ENCODE data around the gene TRPV6.

The TRPV6 gene

GRCh38 chr7:142857625-142858024 lies 27.9 kb downstream of the TRPV6 start:
- no peaks in the 10 kb centered on the region for H3K36me3 Mint-ChIP-seq
- H3K9me3 Mint-ChIP-seq = no peaks in the 10 kb centered on the region
- no peak overlapping the region for H3K27ac Mint-ChIP-seq
- no peaks in the 10 kb centered on the region for H3K27me3 Mint-ChIP-seq
- peaks cover 41% of the 10 kb centered on the region for H3K4me1 Mint-ChIP-seq
- H3K4me3 Mint-ChIP-seq = no peak overlapping the region

DNA sequence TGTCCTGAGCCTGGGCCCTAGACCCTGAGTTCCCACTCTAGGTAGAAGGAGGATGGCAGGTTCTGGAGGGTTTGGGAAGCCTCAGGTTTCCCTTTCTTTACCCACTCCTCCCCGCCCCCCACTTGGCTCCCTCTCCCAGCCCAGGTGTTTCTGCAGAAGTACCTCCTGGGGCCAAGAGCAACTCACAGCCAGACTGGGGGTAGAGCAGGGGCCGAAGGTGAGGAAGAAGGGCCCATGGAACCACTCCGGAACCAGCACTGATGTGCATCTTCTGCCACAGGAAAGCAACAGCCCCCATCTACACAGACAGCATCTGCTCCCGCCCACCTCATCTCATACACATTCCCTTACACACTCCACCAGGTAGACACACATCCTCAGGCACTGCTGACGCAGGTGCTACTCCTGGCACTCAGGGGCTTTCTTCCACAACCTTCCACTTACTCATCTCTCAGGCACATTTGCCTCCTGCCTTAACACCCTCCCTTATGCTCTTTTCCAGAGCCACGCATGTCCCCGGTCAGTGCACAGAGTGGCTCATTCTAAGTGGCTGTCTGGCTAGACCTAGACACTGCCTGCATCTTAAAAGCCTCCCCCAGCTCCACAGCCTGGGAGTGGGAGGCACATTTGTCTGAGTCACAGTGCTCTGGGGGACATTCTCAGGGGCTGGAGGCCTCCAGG lies 28.8 kb downstream of the TRPV6 start:
- Mint-ChIP-seq H3K4me1 (peaks cover 41% of the 10 kb centered on the region), H3K4me3 (peak overlapping the region; percentile 70), H3K9me3 (no peaks in the 10 kb centered on the region), H3K27me3 (no peaks in the 10 kb centered on the region), H3K36me3 (no peaks in the 10 kb centered on the region), H3K27ac (peak overlapping the region; percentile 73)

DNA sequence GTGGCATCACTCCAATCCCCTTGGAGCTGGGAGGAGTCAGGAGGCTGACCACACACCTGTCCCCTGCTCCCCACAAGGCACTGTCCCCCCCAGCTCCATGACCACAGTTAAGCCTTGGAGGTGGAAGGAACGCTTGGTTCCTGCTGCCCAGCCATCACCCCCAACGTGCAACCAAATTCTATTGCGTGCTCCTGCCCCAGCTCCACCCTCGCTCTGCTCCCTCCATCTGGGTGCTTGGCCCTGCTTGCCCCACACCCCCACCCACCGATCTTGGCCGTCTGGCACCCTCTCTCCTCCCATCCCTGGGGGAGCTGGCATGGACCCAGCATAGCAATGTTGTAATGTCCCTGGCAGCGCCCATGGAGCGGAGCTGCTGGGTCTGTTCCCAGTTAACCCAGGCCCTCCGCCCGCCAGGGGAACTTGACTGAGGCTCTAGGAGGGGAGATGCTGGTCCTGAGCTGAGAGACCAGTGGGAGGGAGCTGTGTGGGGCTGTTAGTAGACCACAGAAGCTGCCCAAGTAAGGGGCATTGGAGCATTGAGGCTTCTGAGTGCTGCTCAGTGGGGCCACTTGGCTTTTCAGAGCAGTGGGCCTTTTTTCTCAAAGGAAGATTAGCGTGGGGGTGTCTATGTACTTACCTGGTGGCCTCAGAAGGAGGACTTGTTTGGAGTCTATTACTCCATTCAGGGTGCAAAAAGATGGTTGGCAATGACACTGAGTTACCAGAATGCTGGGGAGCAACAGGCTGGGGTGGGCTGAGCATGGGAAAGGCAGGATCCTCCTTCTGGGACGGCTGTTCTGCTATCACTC lies 29.6 kb downstream of the TRPV6 start:
- no peaks in the 10 kb centered on the region for H3K36me3 Mint-ChIP-seq
- no peak overlapping the region for H3K27ac Mint-ChIP-seq
- H3K9me3 Mint-ChIP-seq = no peaks in the 10 kb centered on the region
- H3K4me1 Mint-ChIP-seq = peaks cover 46% of the 10 kb centered on the region
- peak overlapping the region; percentile 70 for H3K4me3 Mint-ChIP-seq
- H3K27me3 Mint-ChIP-seq = no peaks in the 10 kb centered on the region

GRCh38 chr7:142855114-142855743 lies 30.3 kb downstream of the TRPV6 start:
- H3K9me3 Mint-ChIP-seq = no peaks in the 10 kb centered on the region
- H3K27me3 Mint-ChIP-seq = no peaks in the 10 kb centered on the region
- peak overlapping the region; percentile 70 for H3K4me3 Mint-ChIP-seq
- peaks cover 47% of the 10 kb centered on the region for H3K4me1 Mint-ChIP-seq
- H3K36me3 Mint-ChIP-seq = no peaks in the 10 kb centered on the region
- no peak overlapping the region for H3K27ac Mint-ChIP-seq

- H3K4me1 Mint-ChIP-seq = peaks cover 43% of the 10 kb centered on the region
- H3K9me3 Mint-ChIP-seq = no peaks in the 10 kb centered on the region
- no peaks in the 10 kb centered on the region for H3K36me3 Mint-ChIP-seq
- H3K27ac Mint-ChIP-seq = peak within 1 kb of the TSS; percentile 79
- no peaks in the 10 kb centered on the region for H3K27me3 Mint-ChIP-seq
- peak within 1 kb of the TSS; percentile 98 for H3K4me3 Mint-ChIP-seq
Observed at GRCh38 chr7:142854372-142855113, 31.0 kb downstream of the TRPV6 start, which contains the start of gene EPHB6. TSS of gene EPHB6 (plus strand) at chr7:142855076. CDS start at chr7:142863228, 8,152 bp downstream.

DNA sequence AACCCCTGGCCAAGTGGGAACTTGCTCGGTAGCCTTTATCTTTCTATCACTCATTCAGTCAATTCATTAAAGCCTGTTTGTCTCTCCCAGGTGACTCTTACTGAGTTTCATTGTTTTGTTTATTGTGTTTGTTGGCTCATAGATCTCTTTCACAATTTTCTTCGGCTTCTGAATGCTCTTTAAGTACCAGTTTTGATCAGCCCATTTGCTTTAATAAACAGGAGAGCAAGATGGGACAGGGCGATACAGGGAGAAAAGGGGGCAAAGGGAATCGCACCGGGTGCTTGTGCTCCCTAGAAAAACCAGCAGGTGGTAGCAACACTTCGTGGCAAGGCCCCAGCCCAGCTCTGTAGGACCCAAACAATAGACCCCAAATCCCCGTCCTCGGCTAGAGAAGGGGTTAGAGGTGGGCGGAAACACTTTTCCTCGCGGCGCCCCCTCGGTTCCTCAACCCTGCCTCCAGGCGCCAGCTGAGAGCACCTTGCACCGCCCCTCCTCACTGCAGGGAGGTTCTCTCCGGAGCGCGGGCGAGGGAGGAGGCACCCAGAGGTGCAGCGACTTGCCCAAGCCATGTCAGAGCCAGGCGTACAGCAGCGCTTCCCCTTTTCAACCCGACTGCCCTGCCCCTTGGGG lies 31.7 kb downstream of the TRPV6 start:
- no peaks in the 10 kb centered on the region for H3K9me3 Mint-ChIP-seq
- peak overlapping the region; percentile 79 for H3K27ac Mint-ChIP-seq
- H3K36me3 Mint-ChIP-seq = no peaks in the 10 kb centered on the region
- H3K27me3 Mint-ChIP-seq = no peaks in the 10 kb centered on the region
- H3K4me1 Mint-ChIP-seq = peaks cover 40% of the 10 kb centered on the region
- H3K4me3 Mint-ChIP-seq = peak overlapping the region; percentile 98

GRCh38 chr7:142851919-142852318 lies 33.6 kb downstream of the TRPV6 start:
- Mint-ChIP-seq H3K27ac (no peak overlapping the region), H3K27me3 (no peaks in the 10 kb centered on the region), H3K4me3 (no peak overlapping the region), H3K9me3 (no peaks in the 10 kb centered on the region), H3K36me3 (no peaks in the 10 kb centered on the region), H3K4me1 (peaks cover 31% of the 10 kb centered on the region)

DNA sequence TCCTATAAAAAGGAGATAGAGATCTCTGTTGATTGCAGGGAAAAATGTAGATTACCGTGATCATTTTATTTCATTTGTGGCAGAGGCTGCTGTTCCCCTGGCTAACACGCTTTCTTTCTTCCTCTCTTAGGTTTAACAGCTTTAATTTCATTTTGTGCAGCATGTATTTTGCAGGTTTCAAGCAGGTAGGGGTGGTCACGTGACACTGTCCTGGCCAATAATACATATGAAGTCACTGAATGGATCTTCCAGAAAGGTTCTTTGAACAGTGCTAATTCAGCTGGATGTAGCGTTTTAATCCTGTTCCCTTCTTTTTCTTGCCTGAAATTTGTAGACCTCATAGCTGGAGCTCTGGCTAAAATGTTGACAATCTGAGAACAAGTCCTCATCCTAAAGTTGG lies 34.3 kb downstream of the TRPV6 start:
- H3K4me1 Mint-ChIP-seq = peaks cover 27% of the 10 kb centered on the region
- no peak overlapping the region for H3K27ac Mint-ChIP-seq
- no peaks in the 10 kb centered on the region for H3K36me3 Mint-ChIP-seq
- no peak overlapping the region for H3K4me3 Mint-ChIP-seq
- no peaks in the 10 kb centered on the region for H3K9me3 Mint-ChIP-seq
- H3K27me3 Mint-ChIP-seq = no peaks in the 10 kb centered on the region

DNA sequence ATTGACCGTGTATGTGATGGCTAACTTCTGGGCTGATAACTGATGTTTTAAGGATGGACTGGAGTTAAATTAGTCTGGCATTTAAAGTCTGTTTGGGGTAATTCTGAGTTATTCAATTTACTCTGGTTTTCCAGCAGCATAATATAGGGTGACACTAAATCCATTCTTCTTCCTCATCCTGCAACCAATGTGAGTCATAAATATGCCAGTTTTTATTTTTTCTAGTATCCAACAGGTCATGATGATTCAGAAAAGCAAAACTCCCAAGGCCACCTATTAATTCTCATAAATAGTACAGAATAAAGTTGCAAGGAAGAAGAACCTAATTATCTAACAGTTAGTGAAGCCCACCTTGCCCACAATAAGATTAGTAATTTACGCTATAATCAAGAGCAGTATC lies 38.2 kb downstream of the TRPV6 start:
- H3K4me3 Mint-ChIP-seq = no peak overlapping the region
- no peak overlapping the region for H3K27ac Mint-ChIP-seq
- peaks cover 9% of the 10 kb centered on the region for H3K4me1 Mint-ChIP-seq
- no peaks in the 10 kb centered on the region for H3K36me3 Mint-ChIP-seq
- H3K9me3 Mint-ChIP-seq = no peaks in the 10 kb centered on the region
- no peaks in the 10 kb centered on the region for H3K27me3 Mint-ChIP-seq

GRCh38 chr7:142842251-142842766 lies 43.2 kb downstream of the TRPV6 start:
- H3K4me1 Mint-ChIP-seq = no peaks in the 10 kb centered on the region
- H3K36me3 Mint-ChIP-seq = no peaks in the 10 kb centered on the region
- no peak overlapping the region for H3K27ac Mint-ChIP-seq
- no peaks in the 10 kb centered on the region for H3K9me3 Mint-ChIP-seq
- H3K27me3 Mint-ChIP-seq = no peaks in the 10 kb centered on the region
- H3K4me3 Mint-ChIP-seq = no peak overlapping the region

- H3K27me3 Mint-ChIP-seq = no peaks in the 10 kb centered on the region
- H3K36me3 Mint-ChIP-seq = no peaks in the 10 kb centered on the region
- H3K27ac Mint-ChIP-seq = no peak overlapping the region
- H3K9me3 Mint-ChIP-seq = no peaks in the 10 kb centered on the region
- H3K4me1 Mint-ChIP-seq = peaks cover 23% of the 10 kb centered on the region
- H3K4me3 Mint-ChIP-seq = no peak overlapping the region
Observed at GRCh38 chr7:142838461-142839213, 46.9 kb downstream of the TRPV6 start.

GRCh38 chr7:142836426-142836825 lies 49.1 kb downstream of the TRPV6 start:
- H3K9me3 Mint-ChIP-seq = no peaks in the 10 kb centered on the region

DNA sequence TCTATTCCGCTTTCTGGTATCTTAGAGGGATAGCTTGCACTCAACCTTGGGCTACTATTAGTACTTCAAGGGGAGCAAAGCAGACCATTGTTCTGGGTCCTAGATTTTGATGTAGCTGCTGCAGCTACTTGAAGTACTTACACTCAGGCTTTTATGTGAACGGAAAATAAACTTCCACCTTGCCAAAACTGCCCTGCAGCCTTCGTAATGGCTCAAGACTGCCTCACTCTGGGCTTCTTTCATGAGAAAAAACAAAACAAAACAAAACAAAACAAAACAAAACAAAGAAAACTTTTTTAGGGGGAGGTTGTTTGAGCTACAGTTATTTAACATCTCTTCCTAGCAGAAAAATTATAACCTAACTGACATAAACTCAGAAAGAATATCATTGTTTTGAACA lies 50.1 kb downstream of the TRPV6 start:
- Mint-ChIP-seq H3K4me3 (peak overlapping the region; percentile 50), H3K9me3 (no peaks in the 10 kb centered on the region), H3K27me3 (no peaks in the 10 kb centered on the region), H3K27ac (peak overlapping the region; percentile 82), H3K4me1 (peaks cover 43% of the 10 kb centered on the region), H3K36me3 (no peaks in the 10 kb centered on the region)

More at GRCh38 chr7:142836426-142836825, 49.1 kb downstream of the TRPV6 start:
- no peaks in the 10 kb centered on the region for H3K27me3 Mint-ChIP-seq
- no peaks in the 10 kb centered on the region for H3K36me3 Mint-ChIP-seq
- no peak overlapping the region for H3K27ac Mint-ChIP-seq
- H3K4me3 Mint-ChIP-seq = no peak overlapping the region
- H3K4me1 Mint-ChIP-seq = peaks cover 37% of the 10 kb centered on the region
